Mesodermal cell (in vitro differentiated cells): ENCODE results near the gene MGAT4D. TPM values are rescaled to one million over a fixed set of nuclear protein-coding genes. Genes with fewer than 3 reads are reported as not detected.
"Not testable (repeated sequence)": the region's sequence is repeated elsewhere in the genome, so short reads cannot be mapped to it uniquely, and the experiment has no call there.

Source experiments
- H3K27ac ChIP-seq: 2 replicates; pipeline ENCODE4 v1.7.0; 2013; ENCODE audit warnings: mild to moderate bottlenecking, low read depth, low read length, moderate library complexity; ENCODE audit not compliant: severe bottlenecking
- H3K36me3 ChIP-seq: 2 replicates; pipeline ENCODE4 v1.7.1; 2013; ENCODE audit warnings: mild to moderate bottlenecking, low read length, moderate library complexity; ENCODE audit not compliant: control insufficient read depth, insufficient read depth
- H3K4me1 ChIP-seq: one replicate; pipeline ENCODE4 v1.7.1; 2013; ENCODE audit warnings: mild to moderate bottlenecking, low read length; ENCODE audit not compliant: insufficient read depth, control insufficient read depth, poor library complexity, severe bottlenecking
- H3K4me3 ChIP-seq: 2 replicates; pipeline ENCODE4 v1.7.0; 2013; ENCODE audit warnings: low read length, control low read depth, mild to moderate bottlenecking; ENCODE audit not compliant: insufficient read depth, poor library complexity, severe bottlenecking; ENCODE audit errors: extremely low read depth
- H3K9me3 ChIP-seq: 2 replicates; pipeline ENCODE4 v1.7.1; 2013; ENCODE audit warnings: mild to moderate bottlenecking, low read length, moderate library complexity; ENCODE audit not compliant: control insufficient read depth
- WGBS, 2 experiments: methylation state at CpG; one replicate each; pipeline ENCODE4 v1.1.5; 2013; ENCODE audit warnings: missing lambda C conversion rate in 2 of 2; ENCODE audit not compliant: insufficient coverage in 2 of 2; 5-methylcytosine and 5-hydroxymethylcytosine counted together
- polyA plus RNA-seq, 2 experiments: library from polyadenylated mRNA; stranded (reverse); fragments of 50-300 nt; gene quantifications; one replicate each; pipeline ENCODE4 v1.2.3, GENCODE V29; 2013

Gene MGAT4D
- not detected for polyA plus RNA-seq (2013, experiment 1 of 2)
- polyA plus RNA-seq (2013, experiment 2 of 2) = not detected

GRCh38 chr4:140497747-140498636, at the start of gene MGAT4D:
TSS of gene MGAT4D (minus strand) at chr4:140498293. CDS start at chr4:140498222, 71 bp downstream.
- Histone ChIP-seq H3K4me3 (no peak within 1 kb of the TSS), H3K4me1 (peaks cover 2% of the 10 kb centered on the region), H3K27ac (no peak within 1 kb of the TSS), H3K36me3 (no peaks in the 10 kb centered on the region), H3K9me3 (no peaks in the 10 kb centered on the region)
- 18 to 28% methylated on average over 46 to 66 of the region's 68 CpGs for WGBS, 2 experiments

GRCh38 chr4:140533951-140534480, 35.9 kb upstream of the MGAT4D start:
- 92 to 95% methylated on average over 2 to 3 of the region's 4 CpGs for WGBS, 2 experiments
- Histone ChIP-seq H3K27ac (no peak overlapping the region), H3K9me3 (no peaks in the 10 kb centered on the region), H3K4me1 (no peaks in the 10 kb centered on the region), H3K4me3 (no peak overlapping the region), H3K36me3 (peaks cover 26% of the 10 kb centered on the region)

- WGBS, 2 experiments = 90 to 93% methylated on average over 1 of the region's 1 CpG
- Histone ChIP-seq H3K9me3 (no peaks in the 10 kb centered on the region), H3K36me3 (peaks cover 18% of the 10 kb centered on the region), H3K27ac (no peak overlapping the region), H3K4me3 (no peak overlapping the region), H3K4me1 (no peaks in the 10 kb centered on the region)
These were observed 31.3 kb upstream of the MGAT4D start for GRCh38 chr4:140529434-140529833.

DNA sequence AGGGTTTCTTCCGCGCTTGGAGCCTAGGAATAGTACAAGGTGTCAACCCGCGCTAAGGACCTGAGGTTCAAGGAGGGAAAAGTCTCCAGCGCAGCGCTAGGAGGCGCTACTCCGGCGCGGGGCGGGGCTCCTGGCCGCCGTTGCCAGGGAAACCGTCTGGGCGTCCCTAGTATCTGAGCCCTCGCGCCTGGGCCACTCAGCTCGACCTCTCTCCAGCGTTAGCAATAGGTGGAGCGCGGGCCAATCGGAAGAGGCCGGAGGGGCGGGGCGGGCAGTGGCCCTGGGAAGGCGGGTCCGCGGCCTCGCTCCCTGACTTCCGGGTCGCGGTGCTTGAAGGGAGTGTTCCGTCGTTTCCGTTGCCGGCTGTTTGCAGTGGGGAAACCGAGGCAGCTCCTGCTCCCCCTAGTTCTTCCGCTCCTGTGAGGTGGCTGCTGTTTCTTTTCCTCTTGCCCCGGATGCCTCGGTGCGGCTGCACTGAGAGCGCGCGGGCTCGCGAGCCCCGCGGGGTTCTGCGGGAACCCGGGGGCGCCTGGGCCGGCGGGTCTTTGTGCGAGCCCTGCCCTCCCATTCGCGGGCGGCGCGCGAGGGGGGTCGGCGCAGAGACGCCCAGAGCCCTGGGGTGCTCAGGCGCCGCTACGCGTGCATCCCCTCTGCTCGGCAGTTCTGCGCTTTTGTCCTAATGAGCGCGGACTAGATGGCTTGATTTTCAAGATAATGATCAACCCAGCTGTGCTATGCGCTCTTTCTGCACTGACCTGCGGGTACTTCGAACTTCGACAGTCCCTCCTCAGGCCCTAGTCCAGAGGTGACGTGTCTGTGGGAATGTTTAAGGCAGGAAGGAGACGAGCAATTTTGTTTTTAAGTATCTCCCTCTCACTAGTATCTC, 26.0 kb upstream of the MGAT4D start, which contains the start of gene ELMOD2:
Gene ELMOD2 (plus strand): TSS at position 312 of the 886 bp plus-strand sequence. CDS start 1,261 bp downstream, outside the sequence.
- Histone ChIP-seq H3K27ac (peak within 1 kb of the TSS; percentile 94), H3K4me1 (no peaks in the 10 kb centered on the region), H3K4me3 (peak within 1 kb of the TSS; percentile 71), H3K36me3 (peaks cover 11% of the 10 kb centered on the region), H3K9me3 (peaks cover 3% of the 10 kb centered on the region)
- WGBS, 2 experiments = 0 to 1% methylated on average over 56 to 66 of the region's 77 CpGs

- peak overlapping the region; percentile 71 for H3K4me3 ChIP-seq
These were observed 25.3 kb upstream of the MGAT4D start for GRCh38 chr4:140523370-140523856.

GRCh38 chr4:140515423-140515822, 17.3 kb upstream of the MGAT4D start:
- H3K36me3 ChIP-seq = no peaks in the 10 kb centered on the region
- H3K9me3 ChIP-seq = no peaks in the 10 kb centered on the region
- 0% methylated on average over 1 of the region's 1 CpG; no CpG with 5 or more reads in 1 of the 2 experiments for WGBS, 2 experiments
- H3K4me3 ChIP-seq = no peak overlapping the region
- no peak overlapping the region for H3K27ac ChIP-seq
- no peaks in the 10 kb centered on the region for H3K4me1 ChIP-seq

More at GRCh38 chr4:140523370-140523856, 25.3 kb upstream of the MGAT4D start:
- H3K4me1 ChIP-seq = no peaks in the 10 kb centered on the region
- peaks cover 3% of the 10 kb centered on the region for H3K9me3 ChIP-seq
- H3K27ac ChIP-seq = no peak overlapping the region
- peaks cover 11% of the 10 kb centered on the region for H3K36me3 ChIP-seq
- WGBS, 2 experiments = 0 to 56% methylated on average over 1 to 4 of the region's 8 CpGs

DNA sequence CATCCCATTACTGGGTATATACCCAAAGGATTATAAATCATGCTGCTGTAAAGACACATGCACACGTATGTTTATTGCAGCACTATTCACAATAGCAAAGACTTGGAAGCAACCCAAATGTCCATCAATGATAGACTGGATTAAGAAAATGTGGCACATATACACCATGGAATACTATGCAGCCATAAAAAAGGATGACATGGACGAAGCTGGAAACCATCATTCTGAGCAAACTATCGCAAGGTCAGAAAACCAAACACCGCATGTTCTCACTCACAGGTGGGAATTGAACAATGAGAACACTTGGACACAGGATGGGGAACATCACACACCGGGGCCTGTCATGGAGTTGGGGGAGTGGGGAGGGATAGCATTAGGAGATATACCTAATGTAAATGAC, 15.7 kb upstream of the MGAT4D start:
- H3K4me3 ChIP-seq, H3K9me3 ChIP-seq, H3K4me1 ChIP-seq, H3K36me3 ChIP-seq, H3K27ac ChIP-seq: not testable (repeated sequence)
- 92 to 95% methylated on average over 2 to 4 of the region's 5 CpGs for WGBS, 2 experiments

DNA sequence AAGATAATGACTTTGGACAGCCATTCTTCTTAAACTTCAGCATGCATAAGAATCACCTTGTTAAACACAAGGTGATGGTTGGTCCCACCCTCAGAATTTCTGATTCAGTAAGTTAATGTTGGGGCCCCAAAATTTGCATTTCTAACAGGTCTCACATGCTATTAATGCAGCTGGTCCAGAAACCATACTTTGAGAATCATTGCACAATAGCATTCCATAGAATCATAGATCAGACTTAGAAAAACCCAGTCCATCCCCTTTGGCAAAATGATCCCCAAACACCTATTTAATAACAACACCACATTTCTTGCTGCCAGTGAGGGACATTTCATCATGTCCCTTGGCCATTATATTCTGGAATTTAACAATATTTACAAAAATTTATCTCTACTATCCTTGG, 6.2 kb upstream of the MGAT4D start:
- no peaks in the 10 kb centered on the region for H3K9me3 ChIP-seq
- no peaks in the 10 kb centered on the region for H3K4me1 ChIP-seq
- H3K36me3 ChIP-seq = no peaks in the 10 kb centered on the region
- no peak overlapping the region for H3K27ac ChIP-seq
- no peak overlapping the region for H3K4me3 ChIP-seq

DNA sequence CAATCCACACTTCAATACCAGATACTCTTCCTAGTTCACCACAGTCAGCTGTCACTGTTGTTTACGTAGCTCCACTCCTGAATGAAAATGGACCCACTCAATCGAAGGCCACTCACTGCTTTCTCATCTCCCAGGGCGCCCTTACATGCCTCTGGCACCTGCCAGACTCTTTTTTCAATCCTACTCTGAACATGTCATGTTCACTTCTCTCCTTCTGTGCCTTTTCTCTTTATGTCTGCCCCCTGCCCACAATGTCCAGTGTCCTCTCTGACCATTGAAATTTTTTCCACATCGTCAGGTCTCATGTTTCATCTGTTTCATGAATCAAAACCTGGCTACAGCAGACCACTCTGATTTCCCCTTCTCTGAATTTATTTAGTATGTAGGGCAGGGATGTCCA, 1.3 kb upstream of the MGAT4D start:
- Histone ChIP-seq H3K4me3 (no peak overlapping the region), H3K27ac (no peak overlapping the region), H3K9me3 (no peaks in the 10 kb centered on the region), H3K4me1 (peaks cover 2% of the 10 kb centered on the region), H3K36me3 (no peaks in the 10 kb centered on the region)
- 75 to 97% methylated on average over 3 to 4 of the region's 4 CpGs for WGBS, 2 experiments

DNA sequence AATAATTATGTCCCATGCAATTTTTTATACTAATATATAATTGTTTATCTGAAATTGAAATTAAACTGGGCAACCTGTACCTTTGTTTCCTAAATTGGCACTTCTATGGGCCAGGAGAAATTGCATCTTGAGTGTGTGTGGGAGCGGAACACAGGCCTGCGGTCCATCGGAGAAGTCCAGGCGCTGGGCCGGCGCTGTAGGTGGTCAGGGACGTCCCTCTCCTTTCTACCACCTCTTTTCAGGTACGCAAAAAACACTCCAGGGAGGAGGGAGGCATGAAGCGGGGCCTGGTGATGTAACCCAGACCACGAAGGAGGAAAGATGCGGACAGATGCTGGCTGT, 717 bp downstream of the MGAT4D start:
- no peak overlapping the region for H3K4me3 ChIP-seq
- H3K27ac ChIP-seq = no peak overlapping the region
- H3K36me3 ChIP-seq = no peaks in the 10 kb centered on the region
- H3K4me1 ChIP-seq = peaks cover 2% of the 10 kb centered on the region
- WGBS, 2 experiments = 60 to 69% methylated on average over 3 to 8 of the region's 11 CpGs
- no peaks in the 10 kb centered on the region for H3K9me3 ChIP-seq
